GM18909 (cell line): ENCODE measurements around the gene FLT1.

Source experiments
- ATAC-seq: cut with Tn5 transposase; IDR thresholded peaks from one replicate; pipeline ENCODE4 v1.9.1; 2021; ENCODE audit warnings: mild to moderate bottlenecking; ENCODE audit not compliant: unreplicated experiment, poor library complexity

Gene FLT1, protein sequence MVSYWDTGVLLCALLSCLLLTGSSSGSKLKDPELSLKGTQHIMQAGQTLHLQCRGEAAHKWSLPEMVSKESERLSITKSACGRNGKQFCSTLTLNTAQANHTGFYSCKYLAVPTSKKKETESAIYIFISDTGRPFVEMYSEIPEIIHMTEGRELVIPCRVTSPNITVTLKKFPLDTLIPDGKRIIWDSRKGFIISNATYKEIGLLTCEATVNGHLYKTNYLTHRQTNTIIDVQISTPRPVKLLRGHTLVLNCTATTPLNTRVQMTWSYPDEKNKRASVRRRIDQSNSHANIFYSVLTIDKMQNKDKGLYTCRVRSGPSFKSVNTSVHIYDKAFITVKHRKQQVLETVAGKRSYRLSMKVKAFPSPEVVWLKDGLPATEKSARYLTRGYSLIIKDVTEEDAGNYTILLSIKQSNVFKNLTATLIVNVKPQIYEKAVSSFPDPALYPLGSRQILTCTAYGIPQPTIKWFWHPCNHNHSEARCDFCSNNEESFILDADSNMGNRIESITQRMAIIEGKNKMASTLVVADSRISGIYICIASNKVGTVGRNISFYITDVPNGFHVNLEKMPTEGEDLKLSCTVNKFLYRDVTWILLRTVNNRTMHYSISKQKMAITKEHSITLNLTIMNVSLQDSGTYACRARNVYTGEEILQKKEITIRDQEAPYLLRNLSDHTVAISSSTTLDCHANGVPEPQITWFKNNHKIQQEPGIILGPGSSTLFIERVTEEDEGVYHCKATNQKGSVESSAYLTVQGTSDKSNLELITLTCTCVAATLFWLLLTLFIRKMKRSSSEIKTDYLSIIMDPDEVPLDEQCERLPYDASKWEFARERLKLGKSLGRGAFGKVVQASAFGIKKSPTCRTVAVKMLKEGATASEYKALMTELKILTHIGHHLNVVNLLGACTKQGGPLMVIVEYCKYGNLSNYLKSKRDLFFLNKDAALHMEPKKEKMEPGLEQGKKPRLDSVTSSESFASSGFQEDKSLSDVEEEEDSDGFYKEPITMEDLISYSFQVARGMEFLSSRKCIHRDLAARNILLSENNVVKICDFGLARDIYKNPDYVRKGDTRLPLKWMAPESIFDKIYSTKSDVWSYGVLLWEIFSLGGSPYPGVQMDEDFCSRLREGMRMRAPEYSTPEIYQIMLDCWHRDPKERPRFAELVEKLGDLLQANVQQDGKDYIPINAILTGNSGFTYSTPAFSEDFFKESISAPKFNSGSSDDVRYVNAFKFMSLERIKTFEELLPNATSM (N-terminal part only)

GRCh38 chr13:28494778-28495537 lies at the start of gene FLT1:
Gene FLT1, minus strand, starts transcription at chr13:28495128. Its CDS starts 285 bp downstream, at chr13:28494843.
- peak; percentile 44 for ATAC-seq

DNA sequence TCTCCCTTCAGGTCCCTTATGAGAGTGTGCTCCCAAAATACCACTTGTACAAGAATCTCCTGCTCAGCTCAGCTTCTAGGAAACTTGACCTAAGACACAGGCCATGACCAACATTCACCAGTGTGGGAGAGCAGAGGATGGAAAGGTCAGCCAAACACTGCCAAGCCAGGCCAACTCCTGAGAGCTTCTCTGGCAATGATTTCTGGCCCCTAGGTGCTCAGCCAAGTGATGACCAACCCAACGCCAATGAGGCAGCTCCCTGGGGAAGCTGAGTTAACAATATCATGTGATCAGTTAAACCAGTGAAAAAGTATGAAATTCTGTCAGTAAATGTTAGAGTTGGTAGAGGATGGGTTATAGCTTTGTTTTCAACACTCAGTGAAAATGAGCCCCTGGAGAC lies 49.1 kb upstream of the FLT1 start:
- ATAC-seq = no peak

GRCh38 chr13:28542804-28543203 lies 47.9 kb upstream of the FLT1 start:
- no peak for ATAC-seq

DNA sequence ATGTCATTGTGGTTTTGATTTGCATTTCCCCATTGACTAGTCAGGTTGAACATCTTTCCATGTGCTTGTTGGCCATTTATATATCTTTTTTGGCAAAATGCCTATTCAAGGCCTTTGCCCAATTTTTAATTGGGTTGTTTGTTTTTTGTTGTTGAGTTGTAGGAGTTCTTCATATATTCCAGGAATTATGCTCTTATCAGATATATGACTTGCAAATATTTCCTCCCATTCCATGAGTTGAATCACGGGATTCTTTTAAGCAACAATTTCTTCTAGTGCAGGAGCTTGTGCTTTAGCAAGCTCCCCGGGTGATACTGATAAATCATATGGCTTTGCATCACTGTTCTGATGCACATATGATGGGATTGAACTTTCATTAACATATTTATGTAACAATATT lies 47.0 kb upstream of the FLT1 start:
- ATAC-seq = no peak

DNA sequence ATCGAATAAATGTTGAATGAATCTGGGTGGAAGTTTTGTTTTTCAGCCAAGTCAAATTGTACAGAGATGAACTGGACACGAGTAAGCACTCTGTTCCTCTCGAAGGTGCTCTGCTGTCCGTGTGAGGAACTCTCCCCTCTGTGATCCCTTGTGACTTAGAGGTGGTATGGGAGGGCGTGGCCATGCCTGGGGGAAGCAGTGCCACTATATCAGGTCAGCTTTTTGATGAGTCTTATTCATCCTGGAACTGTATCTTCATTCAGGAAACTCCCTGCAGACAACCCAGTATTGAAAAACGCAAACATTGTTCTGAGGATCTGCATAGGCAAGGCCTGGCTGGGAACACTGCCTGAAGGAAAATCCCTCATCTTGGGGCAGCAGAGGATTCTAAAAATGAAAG lies 45.7 kb upstream of the FLT1 start:
- ATAC-seq = no peak

GRCh38 chr13:28539625-28540286 lies 44.8 kb upstream of the FLT1 start:
- ATAC-seq = no peak

GRCh38 chr13:28538932-28539331 lies 44.0 kb upstream of the FLT1 start:
- ATAC-seq = no peak

DNA sequence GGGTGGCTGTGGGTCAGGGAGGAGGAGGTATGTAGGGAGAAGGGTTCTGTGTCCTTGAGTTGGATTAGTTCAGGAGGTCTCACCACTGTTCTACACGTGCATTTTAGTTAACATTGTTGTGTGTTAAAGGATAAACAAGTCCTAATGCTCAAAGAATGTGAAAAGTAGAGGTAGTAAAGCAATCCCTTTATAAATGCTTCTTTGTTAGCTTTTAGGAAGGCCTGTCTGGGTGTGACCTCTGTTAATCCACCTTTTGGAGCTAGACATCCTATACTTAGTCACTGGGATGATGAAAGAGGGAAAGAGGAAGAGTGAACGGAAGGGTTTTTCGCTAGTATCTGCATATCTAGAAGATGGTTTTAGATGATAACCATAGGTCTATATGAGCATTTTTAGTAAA lies 42.2 kb upstream of the FLT1 start:
- no peak for ATAC-seq

DNA sequence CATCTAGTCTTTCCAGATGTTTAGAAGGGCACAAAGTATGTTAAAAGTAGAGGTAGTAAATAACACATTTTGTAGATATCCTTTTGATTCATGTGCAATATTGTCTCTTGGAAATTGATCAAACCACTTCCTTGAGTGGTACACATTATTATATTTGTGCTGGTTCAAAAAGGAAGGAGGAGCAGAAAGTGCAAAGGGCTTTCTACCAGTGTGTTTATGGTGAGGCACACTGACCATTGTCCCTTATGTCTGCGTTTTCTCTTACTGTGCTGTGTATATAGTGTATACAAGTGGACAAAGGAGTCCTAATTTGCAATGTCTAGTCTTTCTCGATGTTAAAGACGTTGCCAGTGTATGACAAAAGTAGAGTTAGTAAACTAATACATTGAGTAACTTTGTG lies 41.4 kb upstream of the FLT1 start:
- ATAC-seq = no peak

- no peak for ATAC-seq
Measured at GRCh38 chr13:28535734-28536133, 40.8 kb upstream of the FLT1 start.

GRCh38 chr13:28534801-28535200 lies 39.9 kb upstream of the FLT1 start:
- ATAC-seq = no peak

DNA sequence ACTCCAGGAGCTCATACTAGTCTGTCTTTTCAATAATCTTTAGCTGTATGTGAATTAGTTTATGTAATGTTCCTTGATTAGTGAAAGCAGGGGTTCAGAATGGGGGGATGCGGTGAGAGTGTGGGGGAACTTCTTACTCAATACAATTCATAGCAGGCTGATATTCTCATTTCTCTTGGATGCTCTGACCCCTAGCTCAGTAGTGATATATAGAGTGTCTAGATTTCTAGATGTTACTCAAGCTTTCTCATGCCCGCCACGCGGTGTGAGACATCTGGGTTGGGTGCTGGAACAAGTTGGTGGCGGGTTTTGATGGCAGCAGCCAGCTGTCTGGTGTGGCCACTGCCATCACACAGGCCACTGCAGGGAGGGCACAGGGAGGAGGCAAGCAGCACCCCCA lies 39.3 kb upstream of the FLT1 start:
- ATAC-seq = no peak

DNA sequence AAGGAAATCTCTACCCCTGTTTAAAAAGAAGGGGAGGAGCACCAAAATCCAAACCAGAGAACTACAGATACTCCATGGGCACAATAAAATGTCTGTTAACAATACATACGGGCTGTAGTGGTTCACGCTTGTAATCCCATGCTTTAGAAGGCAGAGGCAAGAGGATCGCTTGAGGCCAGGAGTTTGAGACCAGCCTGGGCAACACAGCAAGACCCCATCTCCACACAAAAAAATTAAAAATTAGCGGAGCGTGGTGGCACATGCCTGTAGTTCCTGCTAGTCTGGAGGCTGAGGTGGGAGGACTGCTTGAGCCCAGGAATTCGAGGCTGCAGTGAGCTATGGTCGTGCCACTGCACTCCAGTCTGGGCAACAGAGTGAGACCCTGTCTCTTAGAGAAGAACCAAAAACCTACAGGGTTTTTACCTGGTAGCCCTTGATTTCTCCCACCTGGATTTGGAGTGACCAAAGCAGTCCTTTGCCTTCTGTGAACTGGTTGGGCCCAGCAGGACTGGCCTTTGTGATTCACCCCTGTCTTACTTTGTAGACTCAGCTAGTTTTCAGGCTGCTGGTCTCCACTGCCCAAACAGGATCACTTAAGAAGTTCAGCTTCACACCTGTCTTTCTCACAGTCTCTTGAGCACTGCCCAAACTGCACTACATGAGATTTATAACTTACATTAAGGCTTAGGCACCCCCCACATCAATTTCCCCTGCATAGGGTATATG lies 38.7 kb upstream of the FLT1 start:
- no peak for ATAC-seq

- ATAC-seq = no peak
Measured at GRCh38 chr13:28533125-28533436, 38.2 kb upstream of the FLT1 start.

DNA sequence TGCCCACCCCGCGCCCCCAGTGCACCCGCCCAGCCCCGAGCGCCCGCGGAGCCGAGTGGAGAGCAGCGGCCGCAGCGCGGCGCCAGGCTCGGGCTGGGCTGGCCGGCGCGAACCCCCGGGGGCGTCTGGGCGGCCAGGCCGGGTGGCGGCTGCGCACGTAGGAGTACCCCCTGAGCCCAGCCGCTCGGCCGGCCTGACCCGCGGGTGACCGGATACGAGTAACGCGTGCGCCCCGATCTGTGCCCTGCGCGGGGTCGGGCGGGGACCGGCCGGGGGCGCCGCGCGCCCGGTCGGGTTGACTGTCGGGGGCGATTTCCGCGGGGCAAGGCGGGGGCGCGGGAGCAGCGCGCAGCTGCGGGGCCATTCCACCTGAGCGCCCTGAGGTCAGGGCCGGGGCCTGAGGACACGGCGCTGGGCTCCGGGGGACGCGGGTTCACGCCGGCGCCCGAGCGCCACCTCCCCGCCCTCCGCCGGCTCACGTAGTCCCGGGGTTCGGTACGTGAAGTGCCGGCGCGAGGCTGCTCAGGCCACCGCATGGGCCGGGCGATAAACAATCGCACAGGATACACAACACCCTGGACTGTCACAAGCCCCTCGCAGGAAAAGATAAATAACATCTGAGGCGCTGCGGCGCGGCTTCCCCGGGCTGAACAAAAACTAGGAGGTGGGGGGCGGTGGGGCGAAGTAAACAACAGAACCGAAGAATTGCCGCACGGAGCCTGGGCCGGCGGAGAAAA lies 37.6 kb upstream of the FLT1 start:
- no peak for ATAC-seq

DNA sequence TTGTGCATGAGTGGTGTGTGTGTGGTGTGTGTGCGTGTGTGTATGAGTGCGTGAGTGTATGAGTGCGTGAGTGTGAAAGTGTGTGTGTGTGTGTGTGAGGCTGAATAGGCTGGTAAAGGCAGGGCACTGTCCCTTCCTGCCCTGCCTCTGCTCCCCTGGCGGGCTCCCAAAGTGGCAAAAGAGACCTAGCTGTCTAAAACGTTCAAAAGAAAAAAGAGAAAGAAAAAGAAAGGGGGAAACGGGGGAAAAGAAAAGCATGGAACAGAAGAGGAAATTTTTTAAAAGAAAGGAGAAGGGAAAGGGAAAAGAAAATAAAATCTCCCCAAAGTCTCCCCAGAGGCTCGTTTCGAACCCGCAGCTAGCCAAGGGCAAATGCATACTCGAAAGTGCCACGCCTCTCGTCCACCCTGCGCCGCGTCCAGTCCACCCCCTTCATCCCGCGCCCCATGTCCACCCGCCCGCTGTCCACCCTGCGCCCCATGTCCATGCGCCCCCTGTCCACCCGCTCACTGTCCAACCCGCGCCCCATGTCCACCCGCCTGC lies 37.0 kb upstream of the FLT1 start:
- no peak for ATAC-seq

DNA sequence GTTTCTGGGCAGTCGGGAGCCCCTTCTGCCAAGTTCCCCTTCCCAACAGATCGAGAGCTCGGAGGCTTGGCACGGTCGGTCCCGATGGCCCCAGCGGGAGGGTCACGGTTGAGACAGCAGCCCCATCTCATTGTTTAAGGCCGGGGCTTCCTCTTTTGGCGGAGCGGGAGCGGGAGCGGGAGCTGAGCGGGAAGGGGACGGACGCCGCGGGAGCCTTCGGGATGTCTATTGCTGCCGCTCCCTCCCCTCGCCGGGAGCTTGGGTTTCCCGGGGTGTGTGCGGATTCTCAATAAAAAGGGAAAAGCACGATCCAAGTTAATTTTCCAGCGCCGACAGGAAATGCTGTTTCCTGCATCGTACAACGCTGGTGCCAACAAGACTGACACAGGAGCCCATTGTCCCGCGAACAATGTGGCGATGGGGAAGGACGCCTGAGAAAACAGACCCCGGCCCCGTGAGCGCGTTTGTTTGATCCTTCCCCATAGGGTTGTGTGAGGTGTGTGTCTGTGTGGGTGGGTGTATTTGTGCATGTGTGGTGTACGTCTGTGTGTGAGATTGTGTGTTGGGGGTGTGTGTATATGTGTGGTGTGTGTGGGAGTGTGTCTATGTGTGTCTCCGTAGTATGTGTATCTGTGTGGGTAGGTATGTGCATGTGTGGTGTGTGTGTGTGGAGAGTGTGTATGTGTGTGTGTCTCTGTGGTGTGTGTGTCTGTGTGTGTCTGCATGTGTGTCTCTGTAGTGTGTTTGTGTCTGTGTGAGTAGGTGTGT lies 36.3 kb upstream of the FLT1 start:
- ATAC-seq = no peak

DNA sequence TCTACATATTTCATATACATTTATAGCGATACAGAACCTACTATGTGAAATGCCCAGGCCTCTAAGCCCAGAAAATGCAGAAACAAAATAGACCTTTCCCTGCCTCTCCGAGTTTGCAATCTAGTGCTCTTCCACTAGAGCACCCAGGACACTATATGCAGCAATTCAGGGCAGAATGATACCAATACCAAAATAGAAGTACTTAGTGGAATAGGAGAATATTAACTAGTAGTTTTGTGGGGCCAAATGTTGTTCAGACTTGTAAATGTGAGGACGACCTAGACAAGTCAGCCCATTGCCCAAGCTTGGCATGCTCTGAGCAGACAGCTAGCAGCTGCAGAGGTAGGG lies 35.8 kb upstream of the FLT1 start:
- ATAC-seq = no peak
